Measurements from ENCODE around the gene C14orf119.

C14orf119 gene

DNA sequence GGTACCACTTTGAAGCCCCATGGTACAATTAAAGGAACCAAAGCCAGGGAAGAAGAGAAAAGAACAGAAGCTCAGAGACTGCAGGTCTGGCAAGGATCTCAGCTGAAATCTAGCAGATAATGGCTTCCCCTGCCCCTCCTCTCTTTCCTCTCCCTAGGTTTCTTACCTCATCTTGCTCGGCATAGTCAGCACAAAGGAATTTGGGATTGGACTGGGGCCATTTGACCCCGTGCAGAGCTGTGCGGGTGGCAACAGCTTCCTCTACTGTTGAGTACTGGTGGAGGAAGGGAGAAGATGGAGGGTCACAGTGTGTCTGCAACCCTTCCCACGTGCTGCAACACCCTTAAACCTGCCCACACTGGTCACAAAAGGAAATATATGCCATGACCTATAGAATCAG lies 33.3 kb upstream of the C14orf119 start:
- no peak for DNase-seq

DNA sequence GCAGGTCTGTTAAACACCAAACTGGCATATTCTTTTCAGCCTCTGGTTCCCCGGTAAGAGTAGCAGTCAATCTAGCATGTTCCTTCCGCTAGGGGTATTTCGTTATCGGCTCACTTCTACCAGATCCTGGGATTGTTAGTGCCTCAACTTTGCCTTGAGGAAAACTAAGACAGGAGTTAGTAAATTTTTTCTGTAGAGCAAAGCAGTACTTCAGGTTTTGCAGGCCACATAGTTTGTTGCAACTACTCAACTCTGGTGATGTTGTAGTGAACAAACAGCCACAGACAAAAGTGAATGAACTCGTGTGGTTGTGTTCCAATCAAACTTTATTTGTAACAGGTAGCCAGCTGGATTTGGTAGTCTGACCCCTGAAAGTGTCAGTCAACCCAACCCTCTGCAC lies 31.7 kb upstream of the C14orf119 start:
- DNase-seq, result no peak

DNA sequence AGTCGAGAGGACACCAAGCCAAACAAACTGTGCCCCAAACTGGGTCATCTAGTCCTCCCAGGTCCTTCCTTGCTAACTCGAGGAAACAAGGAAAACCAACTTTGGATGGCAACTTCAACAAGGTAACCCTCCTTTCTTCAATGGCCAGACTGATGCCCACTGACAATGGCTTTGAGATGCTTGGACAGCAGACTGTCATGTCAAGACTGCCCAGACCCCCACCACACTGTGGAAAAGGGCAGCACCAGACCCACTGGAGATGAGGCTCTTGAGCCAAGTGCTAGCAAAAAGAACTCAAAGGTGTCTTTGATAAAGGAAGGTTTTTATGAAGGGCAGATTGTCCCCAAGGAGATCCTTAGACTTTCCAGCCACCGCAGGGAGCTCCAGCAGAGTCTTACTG lies 28.9 kb upstream of the C14orf119 start:
- no peak for DNase-seq

DNA sequence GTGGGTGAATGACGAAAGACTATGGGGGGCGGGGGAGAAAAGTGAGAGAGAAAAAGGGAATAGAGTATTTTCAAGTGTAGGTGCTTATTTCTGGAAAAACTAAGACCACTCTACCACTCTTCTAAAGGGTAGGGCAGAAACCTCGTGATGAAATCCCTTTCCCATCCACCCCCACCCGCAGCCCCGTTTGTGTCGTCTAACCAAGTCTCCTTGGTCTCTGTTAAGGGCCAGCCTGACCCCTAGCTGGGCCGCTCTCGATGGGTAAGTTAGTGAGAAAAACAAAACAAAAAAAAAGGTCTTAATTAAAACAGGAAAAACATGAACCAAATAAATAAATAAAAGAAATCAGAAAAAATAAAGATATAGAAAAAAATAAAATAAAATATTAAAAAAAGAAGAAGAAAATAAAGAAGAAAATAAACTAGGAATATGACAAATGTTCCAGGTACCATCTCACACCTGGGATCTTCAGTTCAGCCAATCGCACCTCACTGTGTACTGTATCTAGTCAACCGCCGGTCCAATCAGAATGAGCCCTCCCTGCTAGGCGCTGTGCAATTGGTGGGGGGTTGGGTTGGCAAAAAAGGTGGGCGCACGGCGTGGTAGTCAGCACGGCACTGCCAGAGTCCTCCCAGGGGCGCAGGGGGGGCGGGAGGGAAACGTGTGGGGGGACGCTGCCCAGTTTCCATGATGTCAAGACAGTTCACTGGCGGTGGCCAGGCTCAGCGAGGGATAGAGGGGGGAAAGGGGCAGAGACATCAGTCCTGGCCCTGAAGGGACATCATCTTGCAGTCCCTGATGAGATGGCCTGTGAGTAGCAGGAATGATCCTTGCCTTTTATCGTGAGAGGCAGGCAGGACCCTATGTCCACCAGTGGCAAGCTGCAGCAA lies 28.2 kb upstream of the C14orf119 start:
- no peak for DNase-seq

DNA sequence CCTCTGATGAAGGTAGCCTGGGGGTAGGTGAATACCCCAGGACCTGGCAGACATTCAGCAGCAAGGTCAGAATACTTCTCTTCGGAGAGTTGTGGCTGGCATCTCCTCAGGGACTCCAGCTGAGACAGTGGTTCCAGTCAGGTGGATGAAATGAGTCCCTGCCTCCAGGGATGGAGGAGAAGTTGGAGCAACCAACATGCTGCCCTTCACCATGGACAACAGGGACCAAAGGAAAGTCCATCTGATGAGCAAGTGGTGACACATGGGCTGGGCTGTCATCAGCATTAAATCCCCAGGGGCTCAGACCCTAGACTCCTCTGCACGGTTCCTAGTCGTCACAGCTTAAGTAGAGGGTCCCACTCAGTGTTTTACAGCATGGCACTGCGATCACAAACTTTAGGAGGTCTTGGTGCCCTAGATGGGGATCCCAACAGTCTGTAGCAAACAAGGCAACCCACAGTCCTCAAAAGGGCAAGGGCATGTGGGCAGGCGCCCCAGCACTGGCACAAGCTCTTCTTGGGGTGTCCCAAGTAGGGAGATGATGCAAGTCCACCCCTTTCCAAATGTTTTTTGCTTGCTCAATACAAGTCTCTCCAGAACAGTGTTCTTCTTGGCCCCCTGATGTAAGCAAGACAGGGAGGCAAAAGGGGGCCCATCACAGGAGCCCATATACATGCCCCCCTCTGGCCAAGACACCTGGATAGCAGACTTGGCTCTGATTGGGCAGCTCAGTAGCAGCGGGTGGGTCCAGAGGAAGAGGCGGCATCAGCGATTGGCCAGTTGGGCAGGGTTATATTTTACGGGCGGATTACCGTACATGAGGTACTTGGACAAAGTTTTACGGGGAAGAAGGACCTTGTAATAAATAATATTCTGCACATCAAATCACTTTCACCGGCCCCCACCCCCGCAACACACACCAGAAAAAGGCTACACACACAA lies 27.2 kb upstream of the C14orf119 start:
- no peak for DNase-seq

DNA sequence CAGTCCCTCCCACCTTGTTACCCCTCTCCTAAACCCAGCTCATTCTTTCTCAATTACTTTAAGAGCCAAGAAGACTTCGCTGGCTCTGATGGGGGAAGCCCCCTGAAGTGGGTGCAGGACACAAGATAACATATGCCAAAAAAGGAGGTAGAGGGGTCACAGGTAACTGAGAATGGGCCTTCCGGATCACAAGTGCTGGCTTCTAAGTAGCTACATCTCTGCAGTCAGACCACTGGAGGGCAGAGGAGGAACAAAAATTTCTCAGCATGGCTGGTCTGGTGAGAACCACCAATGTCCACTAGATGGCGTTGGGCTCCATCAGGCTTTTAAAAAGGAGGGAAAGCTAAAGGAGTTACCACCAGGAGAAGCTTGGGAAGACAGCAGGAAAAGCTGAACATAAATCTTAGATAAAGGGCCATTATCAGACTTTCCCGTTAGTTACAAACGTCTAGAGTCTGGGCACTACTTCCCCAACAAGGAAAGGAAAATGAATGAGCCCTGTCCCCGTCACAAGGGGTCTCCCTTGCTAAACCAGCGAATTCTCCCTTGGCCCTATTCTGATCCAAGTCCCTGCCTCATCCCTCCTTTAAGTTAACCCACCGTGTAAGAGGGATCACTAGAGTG lies 26.4 kb upstream of the C14orf119 start:
- DNase-seq, result no peak

DNA sequence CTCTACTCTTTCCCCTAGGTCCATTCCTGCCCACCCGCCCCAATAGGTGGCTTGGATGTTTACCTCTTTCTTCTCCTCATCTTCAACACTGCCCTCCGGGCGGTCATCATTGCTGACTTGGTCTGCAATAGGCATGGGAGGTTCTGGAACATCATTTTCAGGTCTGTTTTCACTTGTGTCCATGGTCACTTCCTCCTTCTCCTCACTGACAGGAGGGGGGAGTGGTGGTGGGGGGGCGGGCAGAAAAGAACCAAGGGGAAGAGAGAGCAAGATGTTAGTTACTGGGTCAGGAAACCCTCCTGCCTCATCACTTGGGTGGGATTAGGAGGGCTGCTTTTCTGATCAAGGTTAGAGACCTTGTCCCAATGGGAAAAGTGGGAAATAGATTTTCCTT lies 25.9 kb upstream of the C14orf119 start:
- DNase-seq, result no peak

DNA sequence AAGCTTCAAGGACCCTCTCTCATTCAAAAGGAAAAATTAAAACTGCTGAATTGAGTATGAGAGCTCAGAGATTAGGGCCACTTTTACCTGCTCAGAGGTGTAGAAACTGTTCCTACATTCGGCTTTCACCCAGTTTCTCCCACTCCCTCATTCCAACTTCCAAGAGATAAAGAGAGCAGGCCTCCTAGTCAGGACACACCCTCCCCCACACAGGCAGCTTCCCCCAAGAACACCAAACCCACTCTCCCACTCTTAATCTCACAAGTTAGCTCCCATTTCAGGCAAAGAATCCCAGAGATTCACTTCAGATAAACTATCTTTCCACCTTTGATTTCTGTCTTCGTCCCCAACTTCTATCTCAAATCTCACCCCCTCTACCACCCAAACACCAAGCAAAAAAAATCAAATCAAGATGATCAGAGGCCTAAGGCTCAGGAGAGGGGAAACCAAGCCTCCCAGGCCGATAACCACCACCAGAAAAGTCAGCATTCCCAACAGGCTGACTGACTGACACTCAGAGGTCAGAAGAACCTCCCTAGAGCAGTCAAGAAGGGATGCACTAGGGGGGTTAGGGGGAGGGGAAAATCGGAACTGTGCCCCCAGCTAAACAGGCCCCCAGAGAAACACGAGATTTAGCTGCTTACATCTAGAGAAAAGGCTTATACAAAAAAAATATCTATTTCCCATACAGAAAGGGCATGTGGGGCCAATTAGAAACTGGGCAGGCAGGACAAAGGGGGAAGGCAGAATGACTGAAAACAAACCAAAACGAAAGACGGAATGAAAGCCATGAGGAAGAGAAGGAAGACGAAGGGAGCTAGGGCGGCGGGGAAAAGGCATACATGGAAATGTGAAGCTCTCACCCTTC lies 24.8 kb upstream of the C14orf119 start:
- no peak for DNase-seq

DNA sequence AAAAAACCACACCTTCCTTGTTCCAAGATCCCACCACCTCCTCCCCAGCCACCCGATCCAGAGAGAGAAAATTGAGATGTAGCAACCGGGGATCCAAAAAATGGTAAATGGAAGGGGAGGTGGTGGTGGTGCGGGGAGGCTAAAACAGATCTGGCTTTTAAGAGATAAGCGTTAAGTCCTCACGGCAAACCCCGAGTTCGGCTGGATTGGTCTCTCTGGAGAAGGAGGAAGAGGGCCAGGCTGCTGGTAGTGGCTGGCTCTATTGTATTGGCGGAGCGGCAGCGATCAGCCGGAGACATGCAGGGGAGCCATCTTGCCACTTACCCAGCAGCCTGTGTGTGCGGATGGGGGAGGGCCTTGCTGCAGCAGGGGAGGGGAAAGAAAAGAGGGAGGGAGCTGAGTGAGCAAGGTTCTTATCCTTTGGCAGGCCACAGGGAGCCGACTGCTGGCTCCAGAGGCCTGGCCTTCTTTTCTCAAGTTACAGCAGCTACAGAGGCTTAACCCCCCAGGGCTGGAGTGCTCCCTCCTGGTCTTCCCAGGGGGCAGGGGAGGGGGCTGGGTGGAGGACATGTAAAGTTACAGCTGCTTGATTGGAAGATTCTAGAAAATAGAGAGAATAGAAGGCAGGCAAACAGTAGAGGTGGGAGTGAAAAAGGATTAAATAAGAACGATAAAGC lies 23.9 kb upstream of the C14orf119 start:
- DNase-seq, result no peak

DNA sequence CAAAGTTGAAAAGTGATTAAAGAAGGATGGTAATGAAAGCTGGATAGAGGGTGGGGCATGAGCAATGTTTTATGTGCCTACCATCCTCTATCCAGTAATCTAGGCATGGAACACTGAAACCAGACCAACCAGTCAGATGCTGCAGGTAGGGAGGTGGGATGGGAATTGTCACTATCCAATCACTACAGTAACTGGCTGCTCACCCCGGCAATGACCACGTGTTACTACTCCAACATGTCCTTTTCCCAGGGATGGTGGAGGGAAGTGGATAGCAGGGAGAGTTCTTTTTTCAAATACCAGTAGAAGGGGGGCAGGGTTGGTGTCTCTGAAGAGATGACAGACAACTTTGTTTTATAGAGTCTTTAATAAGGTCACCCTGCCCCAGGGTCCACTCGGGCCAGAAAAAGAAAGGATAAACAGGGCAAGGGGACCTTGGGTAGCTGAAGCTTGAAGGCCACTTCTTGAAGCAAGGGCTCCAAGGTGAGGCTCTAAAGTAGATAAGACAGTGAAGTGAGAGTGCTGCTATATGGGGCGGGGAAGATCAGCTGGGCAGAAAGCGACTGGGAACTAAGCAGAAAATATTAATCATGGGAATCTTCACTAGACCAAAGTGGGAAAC lies 23.3 kb upstream of the C14orf119 start:
- no peak for DNase-seq

DNA sequence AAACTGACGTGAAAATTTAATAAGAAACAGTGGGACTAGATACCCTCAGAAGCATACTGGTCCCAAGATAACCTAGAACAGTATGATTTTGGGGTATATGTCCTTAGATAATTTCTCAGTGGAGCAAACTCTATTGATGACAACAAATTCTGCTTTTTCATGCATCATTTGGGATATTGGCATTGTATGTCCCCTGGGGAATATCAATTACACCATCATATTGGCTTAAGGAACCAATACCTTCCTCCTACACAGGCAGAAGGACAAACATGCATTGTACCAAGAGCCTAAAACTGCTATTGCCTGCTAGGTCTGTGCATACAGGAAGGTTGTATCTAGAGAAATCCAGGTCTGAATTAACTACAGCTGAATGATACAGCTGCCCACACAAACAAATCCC lies 20.4 kb upstream of the C14orf119 start:
- no peak for DNase-seq

DNA sequence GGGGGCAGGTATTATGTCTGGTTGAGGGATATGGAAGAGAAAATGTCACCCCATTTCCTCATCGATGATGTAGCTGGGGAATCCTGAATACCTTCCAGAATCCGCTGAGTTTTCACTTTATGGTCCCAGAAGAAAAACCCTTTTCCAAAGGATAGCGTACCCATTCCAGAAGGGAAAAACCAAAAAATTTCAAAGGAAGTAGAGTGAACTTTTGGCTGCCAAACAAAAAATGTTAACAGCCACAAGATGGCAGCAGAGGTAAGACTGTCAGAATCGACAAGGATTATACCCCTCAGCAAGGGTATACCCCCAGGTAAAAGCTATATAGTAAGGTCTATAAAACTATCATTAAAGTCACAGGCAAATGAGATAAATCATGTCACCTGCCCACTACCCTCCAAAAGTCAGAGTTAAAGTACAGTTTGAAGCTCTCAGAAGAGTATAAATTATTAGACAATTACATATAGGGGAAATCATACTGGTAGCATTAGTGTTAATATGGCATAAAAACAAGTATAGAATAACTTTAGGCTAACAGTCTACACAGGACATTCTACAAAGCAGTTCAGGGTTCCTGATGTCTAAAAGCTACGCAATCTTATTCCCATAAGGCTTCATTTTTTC lies 18.4 kb upstream of the C14orf119 start:
- no peak for DNase-seq

DNA sequence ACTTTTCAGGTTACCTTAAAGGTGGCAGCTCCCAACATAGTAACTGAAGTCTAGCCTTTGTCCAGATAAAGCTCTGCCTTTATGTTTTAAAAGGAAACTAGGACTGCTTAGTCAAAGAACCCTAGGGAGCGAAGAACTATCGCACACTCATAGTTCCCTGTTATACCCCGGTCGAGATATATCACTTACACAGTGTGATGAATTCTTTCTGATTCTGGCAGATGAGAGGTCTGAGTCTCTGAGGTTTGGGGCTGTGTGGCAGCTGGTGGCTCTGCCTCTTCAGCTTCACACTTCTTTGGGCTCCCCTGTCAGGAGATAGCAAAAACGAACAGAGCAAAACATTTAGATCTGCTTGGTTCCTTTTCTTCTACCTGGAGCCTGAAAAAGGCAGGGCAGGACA lies 17.3 kb upstream of the C14orf119 start:
- no peak for DNase-seq

DNA sequence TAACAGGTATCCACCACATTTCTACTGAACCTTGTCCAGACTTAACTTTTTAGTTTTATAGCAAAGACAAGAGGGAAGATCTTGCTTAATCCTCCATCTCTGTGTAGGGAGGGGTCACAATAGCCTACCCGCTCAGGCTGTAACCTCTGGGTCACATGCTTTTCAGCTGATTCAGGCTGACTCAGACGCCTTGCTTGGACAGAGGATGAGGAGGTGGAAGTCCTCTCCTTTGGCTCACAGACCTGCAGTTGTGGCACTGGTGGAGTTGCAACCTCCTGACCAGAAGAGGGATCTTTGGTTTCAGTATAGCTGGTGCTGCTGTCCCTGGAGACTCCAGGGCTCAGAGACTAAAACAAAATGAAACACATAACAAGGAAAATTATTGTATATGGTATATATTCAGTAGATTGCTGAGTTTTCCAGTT lies 16.6 kb upstream of the C14orf119 start:
- DNase-seq, result no peak

DNA sequence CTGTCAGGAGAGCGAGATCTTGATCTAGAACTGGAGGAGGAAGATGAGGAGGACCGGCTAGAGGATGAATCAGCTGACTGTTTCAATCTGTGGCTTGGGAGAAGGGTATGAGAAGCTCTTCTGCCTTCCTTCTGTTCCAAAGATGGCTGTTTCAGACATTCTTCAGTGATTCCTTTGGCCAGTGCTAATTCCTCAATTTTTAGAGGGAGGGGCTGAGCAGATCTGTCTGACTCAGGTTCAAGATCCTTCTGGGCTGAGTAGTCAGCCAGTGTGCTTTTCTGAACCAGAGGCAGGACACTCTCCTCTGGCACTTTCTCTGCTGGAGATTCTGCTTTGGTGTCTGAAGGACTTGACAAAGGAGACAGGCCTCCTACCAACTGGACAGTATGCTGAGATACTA lies 15.6 kb upstream of the C14orf119 start:
- no peak for DNase-seq

DNA sequence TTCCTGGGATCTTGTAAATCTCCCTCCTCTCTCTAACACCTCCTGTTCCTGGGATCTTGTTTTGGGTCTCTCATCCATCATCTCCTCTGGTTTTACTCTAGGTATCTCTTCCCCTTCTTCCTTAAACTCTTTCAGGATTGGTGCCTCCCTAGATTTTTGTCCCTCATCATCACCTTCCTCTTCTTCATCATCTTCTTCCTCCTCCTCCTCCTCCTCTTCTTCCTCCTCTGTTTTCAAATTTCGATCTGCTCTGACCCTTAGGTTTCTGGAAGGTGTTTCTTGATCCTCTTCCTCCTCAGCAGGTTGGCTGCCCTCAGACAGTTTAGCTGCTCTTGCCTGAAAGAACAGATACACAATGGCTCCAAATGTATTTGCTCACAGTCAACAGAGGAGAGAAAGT lies 14.8 kb upstream of the C14orf119 start:
- no peak for DNase-seq

DNA sequence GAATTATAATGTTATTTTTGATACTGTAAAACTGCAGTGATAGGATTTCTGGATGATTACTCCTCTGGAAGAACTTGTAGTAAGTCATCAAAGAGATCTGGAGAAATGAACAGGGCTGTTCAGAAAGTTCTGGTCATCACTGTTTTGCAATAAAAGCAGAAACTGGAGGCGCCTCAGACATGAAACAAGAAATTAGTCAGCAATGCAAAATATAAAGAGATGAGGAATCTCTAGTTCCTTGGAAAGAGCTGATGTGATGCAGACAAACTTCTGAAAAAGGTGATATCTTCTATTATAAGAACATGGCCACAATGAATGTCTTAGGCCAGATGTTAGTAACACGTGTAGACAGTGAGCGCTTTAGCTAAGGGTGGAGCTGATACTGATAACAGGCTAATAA lies 9.8 kb upstream of the C14orf119 start:
- no peak for DNase-seq

DNA sequence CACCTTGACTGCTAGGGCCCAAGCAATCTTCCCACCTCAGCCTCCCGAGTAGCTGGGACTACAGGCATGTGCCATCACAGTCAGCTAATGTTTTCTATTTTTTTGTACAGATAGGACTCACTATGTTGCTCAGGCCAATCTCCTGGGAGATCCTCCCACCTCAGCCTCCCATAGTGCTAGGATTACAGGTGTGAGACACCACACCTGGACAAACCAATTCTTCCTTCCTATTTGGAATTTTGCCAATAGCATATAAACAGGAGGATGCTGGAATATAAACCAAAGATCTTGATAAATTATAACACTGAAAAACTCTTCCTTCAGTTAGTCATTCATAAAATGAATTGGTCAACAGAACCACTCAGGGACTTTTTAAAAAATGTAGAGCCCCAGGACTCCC lies 8.7 kb upstream of the C14orf119 start:
- DNase-seq, result no peak

DNA sequence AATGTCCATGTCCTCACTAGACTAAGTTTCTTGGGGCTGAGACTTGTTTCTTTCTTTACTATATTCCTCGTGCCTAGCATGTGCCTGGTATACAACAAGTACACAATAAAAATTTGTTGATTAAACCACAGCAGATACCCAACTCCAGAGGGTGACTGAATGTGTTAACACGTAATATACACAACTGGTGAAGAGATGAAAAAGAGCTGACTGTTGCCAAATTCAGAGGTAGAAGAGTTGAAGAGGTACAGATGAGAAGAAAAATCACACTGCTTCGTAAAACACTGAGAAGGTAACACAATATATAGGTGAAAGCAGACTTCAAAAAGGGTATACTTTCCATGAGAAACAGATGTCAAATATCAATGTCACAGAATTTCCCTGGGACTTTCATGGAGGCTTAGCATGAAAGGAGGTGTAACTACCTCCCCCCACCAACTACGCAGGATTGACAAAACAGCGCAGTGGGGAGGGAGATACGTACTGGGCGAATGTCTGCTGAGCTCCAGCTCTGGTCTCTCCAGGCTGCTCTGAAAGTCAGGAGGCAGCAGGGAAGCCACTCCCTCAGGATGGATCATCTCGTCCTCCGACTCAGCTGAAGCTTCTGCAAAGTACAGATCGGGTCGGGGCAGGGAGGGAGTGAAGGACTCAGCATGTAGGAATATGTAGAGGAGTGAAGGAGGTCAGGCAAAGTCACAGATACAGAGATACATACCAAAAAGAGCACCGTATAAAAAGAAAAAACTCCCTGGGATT lies 5.6 kb upstream of the C14orf119 start:
- no peak for DNase-seq

DNA sequence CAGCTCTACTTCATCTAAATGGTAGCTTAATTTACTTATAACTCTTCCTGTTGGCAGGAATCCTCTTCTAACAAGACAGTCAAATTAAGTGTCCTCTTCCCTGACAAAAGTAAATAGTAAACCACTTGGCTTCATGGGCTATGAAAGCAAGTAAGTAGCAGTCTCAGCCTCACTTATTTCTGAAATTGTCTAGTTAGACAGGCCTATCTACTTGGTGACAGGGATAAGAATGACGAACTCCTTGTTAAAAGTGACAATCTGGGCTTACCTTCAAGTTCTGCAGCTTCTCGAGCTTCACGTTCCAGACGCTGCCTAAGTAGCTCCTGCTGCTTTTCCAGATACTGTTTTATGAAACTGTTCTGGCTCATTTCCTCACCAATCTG lies 5.1 kb upstream of the C14orf119 start:
- DNase-seq, result no peak
